ENCODE results near the gene TENM3. TPM values are rescaled to one million over a fixed set of nuclear protein-coding genes. Genes with fewer than 3 reads are reported as not detected.
"Not testable (repeated sequence)": the region's sequence is repeated elsewhere in the genome, so short reads cannot be mapped to it uniquely, and the experiment has no call there.

The TENM3 gene
- total RNA-seq, 3 donors from 2014 or later = 0.58 to 19.2 (median 0.70) TPM

GRCh38 chr4:182384631-182385091 lies 141.5 kb downstream of the TENM3 start:
- no peak for TF ChIP-seq CTCF (IDR thresholded peaks at IDR 0.05)
- DNase-seq = no peak
- Histone ChIP-seq H3K4me1 (ENCODE audit: low read depth) (no peaks in the 10 kb centered on the region), H3K36me3 (ENCODE audit: low read depth) (no peaks in the 10 kb centered on the region), H3K4me3 (no peak overlapping the region), H3K9me3 (no peaks in the 10 kb centered on the region)
- intact Hi-C loops (cut with DNase I, micrococcal nuclease) = no loop called here
- no peak for ATAC-seq

- no peaks in the 10 kb centered on the region for H3K9me3 ChIP-seq
- no peaks in the 10 kb centered on the region for H3K4me1 ChIP-seq (ENCODE audit: low read depth)
- TF ChIP-seq CTCF (IDR thresholded peaks at IDR 0.05) = no peak
- intact Hi-C loops (cut with DNase I, micrococcal nuclease) = no loop called here
- H3K36me3 ChIP-seq (ENCODE audit: low read depth) = no peaks in the 10 kb centered on the region
- ATAC-seq (no peak), DNase-seq (no peak)
- no peak overlapping the region for H3K4me3 ChIP-seq
Observed at GRCh38 chr4:182385897-182386296, 142.7 kb downstream of the TENM3 start.

GRCh38 chr4:182386576-182386975 lies 143.4 kb downstream of the TENM3 start:
- intact Hi-C loops (cut with DNase I, micrococcal nuclease); DNase-seq; H3K4me3 ChIP-seq; H3K9me3 ChIP-seq; H3K36me3 ChIP-seq (ENCODE audit: low read depth); ATAC-seq; H3K4me1 ChIP-seq (ENCODE audit: low read depth): not testable (repeated sequence)

DNA sequence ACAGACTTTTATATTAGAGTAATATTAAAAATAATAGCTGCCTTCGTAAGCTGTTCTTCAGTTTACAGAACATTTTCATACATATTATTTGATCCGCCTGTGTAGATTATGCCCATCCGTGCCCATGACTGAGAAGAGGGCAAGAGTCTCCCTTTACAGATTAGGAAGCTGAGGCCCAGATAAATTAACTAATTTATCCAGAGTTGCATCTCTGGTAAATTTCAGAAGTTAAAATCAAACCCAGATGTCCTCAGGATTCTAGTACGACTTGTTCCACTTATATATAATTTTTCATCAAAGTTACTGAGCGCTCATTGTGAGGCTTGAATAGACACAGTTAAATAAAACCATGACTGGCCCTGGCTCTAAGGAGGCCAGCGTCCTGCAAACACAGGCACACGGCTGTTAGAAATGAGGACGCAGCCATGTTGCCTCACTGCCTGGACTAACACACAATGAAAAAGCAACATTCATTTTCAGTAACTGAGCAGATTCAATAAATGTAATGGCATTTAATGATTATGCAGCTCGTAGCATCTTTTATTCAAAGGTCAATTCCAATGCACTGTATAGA lies 148.0 kb downstream of the TENM3 start:
- Histone ChIP-seq H3K36me3 (ENCODE audit: low read depth) (no peaks in the 10 kb centered on the region), H3K9me3 (no peaks in the 10 kb centered on the region), H3K4me1 (ENCODE audit: low read depth) (no peaks in the 10 kb centered on the region), H3K4me3 (no peak overlapping the region)
- no peak for TF ChIP-seq CTCF (IDR thresholded peaks at IDR 0.05)
- DNase-seq (no peak), ATAC-seq (no peak)
- intact Hi-C loops (cut with DNase I, micrococcal nuclease) = no loop called here

- DNase-seq = no peak
- Histone ChIP-seq H3K4me3 (no peak overlapping the region), H3K4me1 (ENCODE audit: low read depth) (no peaks in the 10 kb centered on the region), H3K9me3 (no peaks in the 10 kb centered on the region), H3K36me3 (ENCODE audit: low read depth) (no peaks in the 10 kb centered on the region)
- no peak for ATAC-seq
- TF ChIP-seq CTCF (IDR thresholded peaks at IDR 0.05) = no peak
- intact Hi-C loops (cut with DNase I, micrococcal nuclease) = no loop called here
Observed at GRCh38 chr4:182394181-182394580, 151.0 kb downstream of the TENM3 start.

GRCh38 chr4:182400081-182400480 lies 156.9 kb downstream of the TENM3 start:
- no peak for ATAC-seq
- Histone ChIP-seq H3K4me1 (ENCODE audit: low read depth) (no peaks in the 10 kb centered on the region), H3K4me3 (no peak overlapping the region), H3K36me3 (ENCODE audit: low read depth) (no peaks in the 10 kb centered on the region), H3K9me3 (no peaks in the 10 kb centered on the region)
- no peak for TF ChIP-seq CTCF (IDR thresholded peaks at IDR 0.05)
- intact Hi-C loops (cut with DNase I, micrococcal nuclease) = no loop called here
- DNase-seq = no peak

Data from mucosa of descending colon (tissue), 3 donors.